HG02981 (cell line): ENCODE measurements around the gene CAPS.

Experiments
- ATAC-seq: cut with Tn5 transposase; IDR thresholded peaks from one replicate; pipeline ENCODE4 v1.9.1; 2021; ENCODE audit warnings: mild to moderate bottlenecking, moderate library complexity; ENCODE audit not compliant: unreplicated experiment

CAPS gene

GRCh38 chr19:5908773-5909442 lies 5.1 kb upstream of the CAPS start:
- no peak for ATAC-seq

GRCh38 chr19:5910638-5910907 lies 3.5 kb upstream of the CAPS start:
- no peak for ATAC-seq

GRCh38 chr19:5911366-5911765 lies 2.7 kb upstream of the CAPS start:
- no peak for ATAC-seq

- ATAC-seq = no peak
These were observed 312 bp downstream of the CAPS start for GRCh38 chr19:5914358-5914774.

- no peak for ATAC-seq
These were observed 1.1 kb downstream of the CAPS start for GRCh38 chr19:5914946-5915781.

- ATAC-seq = no peak
These were observed 1.7 kb downstream of the CAPS start for GRCh38 chr19:5915782-5916165.

GRCh38 chr19:5916181-5916708 lies 2.2 kb downstream of the CAPS start:
- no peak for ATAC-seq

- no peak for ATAC-seq
These were observed 3.5 kb downstream of the CAPS start for GRCh38 chr19:5917431-5918107.

- ATAC-seq = no peak
These were observed 4.5 kb downstream of the CAPS start for GRCh38 chr19:5918463-5919079.

GRCh38 chr19:5921516-5922160 lies 7.6 kb downstream of the CAPS start:
- ATAC-seq = no peak

GRCh38 chr19:5922161-5922545 lies 8.1 kb downstream of the CAPS start:
- no peak for ATAC-seq

GRCh38 chr19:5923356-5923755 lies 9.3 kb downstream of the CAPS start:
- ATAC-seq = no peak

GRCh38 chr19:5925830-5926427 lies 11.9 kb downstream of the CAPS start:
- no peak for ATAC-seq

- no peak for ATAC-seq
These were observed 12.8 kb downstream of the CAPS start for GRCh38 chr19:5926641-5927440.

GRCh38 chr19:5927441-5927821 lies 13.4 kb downstream of the CAPS start:
- no peak for ATAC-seq

- no peak for ATAC-seq
These were observed 15.1 kb downstream of the CAPS start for GRCh38 chr19:5929179-5929578.

GRCh38 chr19:5929625-5930024 lies 15.6 kb downstream of the CAPS start:
- ATAC-seq = no peak

- no peak for ATAC-seq
These were observed 17.2 kb downstream of the CAPS start for GRCh38 chr19:5931251-5931650.

GRCh38 chr19:5932146-5932545 lies 18.1 kb downstream of the CAPS start:
- ATAC-seq = no peak
